ENCODE results near the gene PPP5C. TPM values are rescaled to one million over a fixed set of nuclear protein-coding genes. Genes with fewer than 3 reads are reported as not detected.

PPP5C gene
- total and polyA plus RNA-seq, 2 of the 13 experiments (the other 11 are each of a cell fraction or from before 2014, with no cell fraction given), result 41.6 to 67.9 TPM

- TF ChIP-seq, protein P1, sequence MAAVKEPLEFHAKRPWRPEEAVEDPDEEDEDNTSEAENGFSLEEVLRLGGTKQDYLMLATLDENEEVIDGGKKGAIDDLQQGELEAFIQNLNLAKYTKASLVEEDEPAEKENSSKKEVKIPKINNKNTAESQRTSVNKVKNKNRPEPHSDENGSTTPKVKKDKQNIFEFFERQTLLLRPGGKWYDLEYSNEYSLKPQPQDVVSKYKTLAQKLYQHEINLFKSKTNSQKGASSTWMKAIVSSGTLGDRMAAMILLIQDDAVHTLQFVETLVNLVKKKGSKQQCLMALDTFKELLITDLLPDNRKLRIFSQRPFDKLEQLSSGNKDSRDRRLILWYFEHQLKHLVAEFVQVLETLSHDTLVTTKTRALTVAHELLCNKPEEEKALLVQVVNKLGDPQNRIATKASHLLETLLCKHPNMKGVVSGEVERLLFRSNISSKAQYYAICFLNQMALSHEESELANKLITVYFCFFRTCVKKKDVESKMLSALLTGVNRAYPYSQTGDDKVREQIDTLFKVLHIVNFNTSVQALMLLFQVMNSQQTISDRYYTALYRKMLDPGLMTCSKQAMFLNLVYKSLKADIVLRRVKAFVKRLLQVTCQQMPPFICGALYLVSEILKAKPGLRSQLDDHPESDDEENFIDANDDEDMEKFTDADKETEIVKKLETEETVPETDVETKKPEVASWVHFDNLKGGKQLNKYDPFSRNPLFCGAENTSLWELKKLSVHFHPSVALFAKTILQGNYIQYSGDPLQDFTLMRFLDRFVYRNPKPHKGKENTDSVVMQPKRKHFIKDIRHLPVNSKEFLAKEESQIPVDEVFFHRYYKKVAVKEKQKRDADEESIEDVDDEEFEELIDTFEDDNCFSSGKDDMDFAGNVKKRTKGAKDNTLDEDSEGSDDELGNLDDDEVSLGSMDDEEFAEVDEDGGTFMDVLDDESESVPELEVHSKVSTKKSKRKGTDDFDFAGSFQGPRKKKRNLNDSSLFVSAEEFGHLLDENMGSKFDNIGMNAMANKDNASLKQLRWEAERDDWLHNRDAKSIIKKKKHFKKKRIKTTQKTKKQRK (IDR thresholded peaks at IDR 0.05; ENCODE audit: low read length), result no peak
- TF ChIP-seq, protein P2, sequence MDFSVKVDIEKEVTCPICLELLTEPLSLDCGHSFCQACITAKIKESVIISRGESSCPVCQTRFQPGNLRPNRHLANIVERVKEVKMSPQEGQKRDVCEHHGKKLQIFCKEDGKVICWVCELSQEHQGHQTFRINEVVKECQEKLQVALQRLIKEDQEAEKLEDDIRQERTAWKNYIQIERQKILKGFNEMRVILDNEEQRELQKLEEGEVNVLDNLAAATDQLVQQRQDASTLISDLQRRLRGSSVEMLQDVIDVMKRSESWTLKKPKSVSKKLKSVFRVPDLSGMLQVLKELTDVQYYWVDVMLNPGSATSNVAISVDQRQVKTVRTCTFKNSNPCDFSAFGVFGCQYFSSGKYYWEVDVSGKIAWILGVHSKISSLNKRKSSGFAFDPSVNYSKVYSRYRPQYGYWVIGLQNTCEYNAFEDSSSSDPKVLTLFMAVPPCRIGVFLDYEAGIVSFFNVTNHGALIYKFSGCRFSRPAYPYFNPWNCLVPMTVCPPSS (IDR thresholded peaks at IDR 0.05), result no peak
- TF ChIP-seq ZNF678 (CRISPR knock-in tag; IDR thresholded peaks at IDR 0.05) (no peak), ZNF207 (IDR thresholded peaks at IDR 0.05; ENCODE audit: borderline replicate concordance) (no peak), SIN3B (IDR thresholded peaks at IDR 0.05; ENCODE audit: low read length) (no peak), HDAC1 (CRISPR knock-in tag; IDR thresholded peaks at IDR 0.05) (0 out of 2 replicates have a peak, but pooled peaks have one; percentile 25), ZNF350 (CRISPR knock-in tag; IDR thresholded peaks at IDR 0.05; ENCODE audit: borderline replicate concordance, low read depth) (0 out of 2 replicates have a peak, but pooled peaks have one; percentile 17), MAFG (CRISPR knock-in tag; IDR thresholded peaks at IDR 0.05) (no peak), ZFYVE20 (CRISPR knock-in tag; IDR thresholded peaks at IDR 0.05; ENCODE audit: borderline replicate concordance, low read depth) (no peak), ELF3 (CRISPR knock-in tag; IDR thresholded peaks at IDR 0.05) (no peak), CHCHD3 (CRISPR knock-in tag; IDR thresholded peaks at IDR 0.05) (no peak), ZNF713 (CRISPR knock-in tag; IDR thresholded peaks at IDR 0.05) (no peak), ZMYM3 (CRISPR knock-in tag; IDR thresholded peaks at IDR 0.05) (no peak), ZNF570 (CRISPR knock-in tag; IDR thresholded peaks at IDR 0.05; ENCODE audit: borderline replicate concordance) (no peak), CC2D1A (CRISPR knock-in tag; IDR thresholded peaks at IDR 0.05) (no peak), ELF4 (CRISPR knock-in tag; IDR thresholded peaks at IDR 0.05; ENCODE audit: borderline replicate concordance) (no peak)
- TF ChIP-seq, protein P3, sequence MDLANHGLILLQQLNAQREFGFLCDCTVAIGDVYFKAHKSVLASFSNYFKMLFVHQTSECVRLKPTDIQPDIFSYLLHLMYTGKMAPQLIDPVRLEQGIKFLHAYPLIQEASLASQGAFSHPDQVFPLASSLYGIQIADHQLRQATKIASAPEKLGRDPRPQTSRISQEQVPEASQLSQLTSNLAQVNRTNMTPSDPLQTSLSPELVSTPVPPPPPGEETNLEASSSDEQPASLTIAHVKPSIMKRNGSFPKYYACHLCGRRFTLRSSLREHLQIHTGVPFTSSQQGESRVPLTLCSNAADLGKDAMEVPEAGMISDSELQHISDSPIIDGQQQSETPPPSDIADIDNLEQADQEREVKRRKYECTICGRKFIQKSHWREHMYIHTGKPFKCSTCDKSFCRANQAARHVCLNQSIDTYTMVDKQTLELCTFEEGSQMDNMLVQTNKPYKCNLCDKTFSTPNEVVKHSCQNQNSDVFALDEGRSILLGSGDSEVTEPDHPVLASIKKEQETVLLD (CRISPR knock-in tag; IDR thresholded peaks at IDR 0.05; ENCODE audit: low read depth), result no peak
- TF ChIP-seq, protein P4, sequence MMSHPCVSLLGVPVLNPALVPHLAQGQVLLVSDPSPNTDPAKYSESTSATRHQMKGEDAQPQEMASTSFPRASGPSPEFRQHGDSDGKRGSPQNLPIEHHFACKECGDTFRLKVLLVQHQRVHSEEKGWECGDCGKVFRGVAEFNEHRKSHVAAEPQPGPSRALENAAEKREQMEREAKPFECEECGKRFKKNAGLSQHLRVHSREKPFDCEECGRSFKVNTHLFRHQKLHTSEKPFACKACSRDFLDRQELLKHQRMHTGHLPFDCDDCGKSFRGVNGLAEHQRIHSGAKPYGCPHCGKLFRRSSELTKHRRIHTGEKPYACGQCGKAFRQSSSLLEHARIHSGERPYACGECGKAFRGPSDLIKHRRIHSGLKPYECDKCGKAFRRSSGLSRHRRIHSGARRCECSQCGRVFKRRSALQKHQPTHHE (CRISPR knock-in tag; IDR thresholded peaks at IDR 0.05; ENCODE audit: borderline replicate concordance), result no peak
Measured at GRCh38 chr19:46426035-46426505, 79.2 kb downstream of the PPP5C start (continued).
